CD14-positive monocyte (primary cell): ENCODE results near the gene MAMLD1. TPM values are rescaled to one million over a fixed set of nuclear protein-coding genes. Genes with fewer than 3 reads are reported as not detected.

Experiments used
- DNase-seq, 3 donors: peaks; one replicate each; pipeline ENCODE4 v3.0.0-alpha.2; 2011 to 2022
- H2AFZ ChIP-seq: 2 replicates; pipeline ENCODE4 v1.6.0; 2012; ENCODE audit warnings: mild to moderate bottlenecking, low read depth, low read length, inconsistent platforms; ENCODE audit not compliant: insufficient read depth, poor library complexity, severe bottlenecking
- H3K27ac ChIP-seq, 2 donors: 1 replicate in 1 of 2; 2 replicates in 1 of 2; pipeline ENCODE4 v1.5.1; 2012 to 2013; ENCODE audit warnings: low read length in 2 of 2, control low read depth in 1 of 2, inconsistent platforms in 1 of 2, low read depth in 1 of 2, mild to moderate bottlenecking in 1 of 2
- H3K27me3 ChIP-seq, 2 donors: one replicate each; pipeline versions ENCODE4 v1.6.0 to v1.6.1; 2011 to 2013; ENCODE audit warnings: low read length in 2 of 2; ENCODE audit not compliant: control insufficient read depth in 2 of 2, insufficient read depth in 2 of 2
- H3K36me3 ChIP-seq, 2 donors: replicated peaks in 1 of 2; 1 replicate in 1 of 2; 2 replicates in 1 of 2; pipeline versions ENCODE4 v1.5.1 to v1.6.1; 2012 to 2013; ENCODE audit warnings: low read length in 2 of 2, control low read depth in 1 of 2, inconsistent platforms in 1 of 2, mild to moderate bottlenecking in 1 of 2; ENCODE audit not compliant: insufficient read depth in 2 of 2, control insufficient read depth in 1 of 2
- H3K4me1 ChIP-seq, 2 donors: 1 replicate in 1 of 2; 2 replicates in 1 of 2; pipeline versions ENCODE4 v1.5.1 to v1.6.1; 2012 to 2013; ENCODE audit warnings: low read length in 2 of 2, control low read depth in 1 of 2, inconsistent platforms in 1 of 2, mild to moderate bottlenecking in 1 of 2, moderate library complexity in 1 of 2; ENCODE audit not compliant: insufficient read depth in 2 of 2, control insufficient read depth in 1 of 2
- H3K4me2 ChIP-seq: replicated peaks from 2 replicates; pipeline ENCODE3; 2012; ENCODE audit warnings: low read length, moderate library complexity, mild to moderate bottlenecking; ENCODE audit not compliant: poor library complexity, severe bottlenecking; ENCODE audit errors: extremely low read depth
- H3K4me3 ChIP-seq, 3 experiments: fragments of 200-600 bp in 1 of 3; sonication (generic) in 1 of 3; replicated peaks in 1 of 3; 1 replicate in 2 of 3; 2 replicates in 1 of 3; pipeline ENCODE4 v1.5.1; 2011 to 2013; ENCODE audit warnings: low read length in 3 of 3, mild to moderate bottlenecking in 3 of 3, control low read depth in 2 of 3, low read depth in 2 of 3, inconsistent platforms in 1 of 3, moderate library complexity in 1 of 3
- H3K79me2 ChIP-seq: 2 replicates; pipeline ENCODE4 v1.6.0; 2012; ENCODE audit warnings: mild to moderate bottlenecking, control low read depth, inconsistent platforms, low read length, moderate library complexity; ENCODE audit not compliant: insufficient read depth
- H3K9ac ChIP-seq: 2 replicates; pipeline ENCODE4 v1.6.0; 2017; ENCODE audit warnings: low read length, mild to moderate bottlenecking; ENCODE audit not compliant: insufficient read depth, poor library complexity, severe bottlenecking
- H3K9me3 ChIP-seq, 2 donors: replicated peaks in 1 of 2; 1 replicate in 1 of 2; 2 replicates in 1 of 2; pipeline versions ENCODE4 v1.5.1 to v1.6.1; 2012 to 2013; ENCODE audit warnings: low read length in 2 of 2, control low read depth in 1 of 2; ENCODE audit not compliant: control insufficient read depth in 1 of 2, insufficient read depth in 1 of 2
- H4K20me1 ChIP-seq: 2 replicates; pipeline ENCODE4 v1.6.0; 2012; ENCODE audit warnings: mild to moderate bottlenecking, low read length, control low read depth, moderate library complexity; ENCODE audit not compliant: insufficient read depth
- H3K27ac Mint-ChIP-seq, 7 donors: one replicate each; pipeline ENCODE4 v1.8.0; 2020; ENCODE audit warnings: mild to moderate bottlenecking in 7 of 7, mixed read lengths in 7 of 7, moderate library complexity in 6 of 7, inconsistent platforms in 2 of 7
- H3K27me3 Mint-ChIP-seq, 3 donors: one replicate each; pipeline ENCODE4 v1.8.0; 2021 to 2022; ENCODE audit warnings: low read depth in 3 of 3, mild to moderate bottlenecking in 3 of 3, mixed read lengths in 3 of 3, moderate library complexity in 3 of 3, inconsistent platforms in 1 of 3
- H3K36me3 Mint-ChIP-seq, 2 donors: one replicate each; pipeline ENCODE4 v1.8.0; 2020; ENCODE audit warnings: mixed read lengths in 2 of 2, inconsistent platforms in 1 of 2, mild to moderate bottlenecking in 1 of 2
- H3K4me1 Mint-ChIP-seq: one replicate; pipeline ENCODE4 v1.8.0; 2020; ENCODE audit warnings: mild to moderate bottlenecking, mixed read lengths
- H3K4me3 Mint-ChIP-seq, 2 donors: one replicate each; pipeline ENCODE4 v1.8.0; 2020; ENCODE audit warnings: mild to moderate bottlenecking in 2 of 2, mixed read lengths in 2 of 2, moderate library complexity in 1 of 2
- H3K9me3 Mint-ChIP-seq, 7 donors: one replicate each; pipeline ENCODE4 v1.8.0; 2020 to 2022; ENCODE audit warnings: mixed read lengths in 7 of 7, mild to moderate bottlenecking in 6 of 7, moderate library complexity in 6 of 7, inconsistent platforms in 2 of 7
- WGBS: methylation state at CpG from one replicate; pipeline ENCODE4 v1.1.5; 2013; ENCODE audit warnings: missing lambda C conversion rate; ENCODE audit not compliant: insufficient coverage; 5-methylcytosine and 5-hydroxymethylcytosine counted together
- intact Hi-C, 2 donors: fragments of 100-400 bp; cut with micrococcal nuclease; formaldehyde crosslinking; loops; one replicate each; pipeline versions ENCODE4 v1.15.0 to v1.15.1; 2023
- polyA plus RNA-seq, 3 donors: library from polyadenylated mRNA; depleted of rRNA in 1 of 3; unstranded in 2 of 3; stranded (reverse) in 1 of 3; fragments of 300-500 nt in 2 of 3; fragments of >200 nt in 1 of 3; fragmentation: Illumina TruSeq in 2 of 3; gene quantifications; 1 replicate in 2 of 3; 2 replicates in 1 of 3; pipeline ENCODE4 v1.2.3, GENCODE V29; 2012 to 2021
- TF ChIP-seq, protein P1 (sequence below): fragments of 200-600 bp; IDR thresholded peaks from one replicate; pipeline ENCODE4 v1.8.0; 2022; ENCODE audit warnings: antibody characterized with exemption, mild to moderate bottlenecking

The MAMLD1 gene
- polyA plus RNA-seq, 3 donors, result not detected

- Histone ChIP-seq H3K4me1 (no peaks in the 10 kb centered on the region), H3K4me3 (no peak overlapping the region), H3K36me3 (no peaks in the 10 kb centered on the region), H3K27me3 (no peaks in the 10 kb centered on the region), H2AFZ (no peak overlapping the region), H3K9ac (no peak overlapping the region), H4K20me1 (no peaks in the 10 kb centered on the region), H3K79me2 (no peaks in the 10 kb centered on the region), H3K9me3 (no peaks in the 10 kb centered on the region), H3K27ac (no peak overlapping the region), H3K4me2 (no peak overlapping the region)
- Mint-ChIP-seq H3K36me3 (no peaks in the 10 kb centered on the region), H3K4me3 (no peak overlapping the region), H3K9me3 (no peaks in the 10 kb centered on the region), H3K4me1 (peaks cover 3% of the 10 kb centered on the region), H3K27me3 (peaks cover 0 to 3% (median 2%) of the 10 kb centered on the region in 3 donors), H3K27ac (no peak overlapping the region)
- TF ChIP-seq, protein P1, sequence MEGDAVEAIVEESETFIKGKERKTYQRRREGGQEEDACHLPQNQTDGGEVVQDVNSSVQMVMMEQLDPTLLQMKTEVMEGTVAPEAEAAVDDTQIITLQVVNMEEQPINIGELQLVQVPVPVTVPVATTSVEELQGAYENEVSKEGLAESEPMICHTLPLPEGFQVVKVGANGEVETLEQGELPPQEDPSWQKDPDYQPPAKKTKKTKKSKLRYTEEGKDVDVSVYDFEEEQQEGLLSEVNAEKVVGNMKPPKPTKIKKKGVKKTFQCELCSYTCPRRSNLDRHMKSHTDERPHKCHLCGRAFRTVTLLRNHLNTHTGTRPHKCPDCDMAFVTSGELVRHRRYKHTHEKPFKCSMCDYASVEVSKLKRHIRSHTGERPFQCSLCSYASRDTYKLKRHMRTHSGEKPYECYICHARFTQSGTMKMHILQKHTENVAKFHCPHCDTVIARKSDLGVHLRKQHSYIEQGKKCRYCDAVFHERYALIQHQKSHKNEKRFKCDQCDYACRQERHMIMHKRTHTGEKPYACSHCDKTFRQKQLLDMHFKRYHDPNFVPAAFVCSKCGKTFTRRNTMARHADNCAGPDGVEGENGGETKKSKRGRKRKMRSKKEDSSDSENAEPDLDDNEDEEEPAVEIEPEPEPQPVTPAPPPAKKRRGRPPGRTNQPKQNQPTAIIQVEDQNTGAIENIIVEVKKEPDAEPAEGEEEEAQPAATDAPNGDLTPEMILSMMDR, result no peak
- DNase-seq, result no peak
- WGBS, result no CpG with 5 or more reads among the region's 1 CpG
- intact Hi-C loops, result no loop called here
Measured at GRCh38 chrX:150460063-150460462, 96.9 kb downstream of the MAMLD1 start.

DNA sequence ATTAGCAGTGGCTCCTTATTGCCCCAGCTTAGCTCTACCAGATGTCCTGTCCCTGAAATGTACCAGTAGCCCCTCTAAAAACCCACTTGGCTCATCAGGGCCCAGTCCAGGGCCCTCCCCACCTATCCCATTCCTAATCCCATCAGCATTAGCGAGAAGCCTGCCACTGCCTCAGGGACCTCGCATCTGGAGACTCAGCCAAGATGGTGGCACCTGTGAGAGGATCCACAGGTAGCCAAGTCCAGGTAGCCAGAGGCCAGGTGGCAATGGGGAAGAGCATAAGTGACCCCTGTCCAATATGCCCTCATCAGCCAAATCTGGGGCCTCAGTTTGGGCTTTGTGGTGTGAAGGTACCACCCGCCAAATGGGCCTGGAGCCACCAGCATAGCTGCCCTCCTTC, 97.7 kb downstream of the MAMLD1 start:
- TF ChIP-seq, protein P1, result no peak
- no peak overlapping the region for H3K4me2 ChIP-seq
- H2AFZ ChIP-seq, result no peak overlapping the region
- H3K9me3 Mint-ChIP-seq, result peaks cover 0 to 1% (median 0%) of the 10 kb centered on the region in 7 donors
- no peaks in the 10 kb centered on the region for H3K4me1 ChIP-seq
- no peaks in the 10 kb centered on the region for H3K36me3 Mint-ChIP-seq
- H3K4me3 Mint-ChIP-seq, result no peak overlapping the region
- H3K27ac Mint-ChIP-seq, result peak overlapping the region in 1 of 7 donors; percentile 38
- H3K79me2 ChIP-seq, result no peaks in the 10 kb centered on the region
- H3K4me1 Mint-ChIP-seq, result peaks cover 3% of the 10 kb centered on the region
- H3K36me3 ChIP-seq, result no peaks in the 10 kb centered on the region
- H3K9ac ChIP-seq, result no peak overlapping the region
- H3K9me3 ChIP-seq, result no peaks in the 10 kb centered on the region
- H3K27ac ChIP-seq, result no peak overlapping the region
- intact Hi-C loops, result no loop called here
- 100% methylated on average over 1 of the region's 3 CpGs for WGBS
- no peaks in the 10 kb centered on the region for H4K20me1 ChIP-seq
- peaks cover 0 to 3% (median 2%) of the 10 kb centered on the region in 3 donors for H3K27me3 Mint-ChIP-seq
- no peak overlapping the region for H3K4me3 ChIP-seq
- DNase-seq, result no peak
- H3K27me3 ChIP-seq, result no peaks in the 10 kb centered on the region
